NCI-H2171 treated with DMSO at 0.1 percent for 48 hours (cell line): ENCODE results near the gene SIRT5.

ENCODE experiments used
- DNase-seq: peaks from one replicate; lab custom pipeline; 2025; lab: John Stamatoyannopoulos, UW

SIRT5 gene

DNA sequence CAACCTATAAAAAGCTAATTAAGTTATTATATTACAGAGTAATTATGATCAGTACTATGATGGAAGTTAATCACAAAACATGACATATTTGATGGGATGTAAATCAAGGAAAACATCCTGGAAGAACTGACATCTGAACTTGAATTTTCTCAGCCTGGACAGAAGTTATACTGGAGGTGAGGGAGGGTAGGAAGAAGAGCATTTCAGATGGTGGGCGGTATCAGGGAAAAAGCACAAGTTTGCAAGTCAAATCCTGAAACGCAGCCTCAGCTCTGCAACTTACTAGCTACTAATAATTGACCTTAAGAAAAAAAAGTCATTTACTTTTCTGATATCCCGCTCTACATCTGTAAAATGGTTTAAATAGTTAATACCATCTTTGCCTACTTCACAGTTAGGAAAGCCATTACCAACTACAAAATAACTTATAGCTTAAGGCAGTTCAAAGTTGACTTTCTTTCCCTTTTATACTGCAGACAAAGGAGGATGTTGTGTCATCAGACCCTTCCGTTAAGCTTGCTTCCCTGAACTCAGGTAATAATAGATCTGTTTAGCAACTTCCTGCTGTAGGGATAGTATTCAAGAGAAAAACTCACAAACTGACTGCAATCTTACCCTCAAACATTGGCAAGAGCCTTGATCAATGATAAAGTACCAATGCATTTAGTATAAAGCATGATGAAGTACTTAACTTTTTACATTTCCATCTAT, 61.7 kb downstream of the SIRT5 start:
- DNase-seq, result no peak

DNA sequence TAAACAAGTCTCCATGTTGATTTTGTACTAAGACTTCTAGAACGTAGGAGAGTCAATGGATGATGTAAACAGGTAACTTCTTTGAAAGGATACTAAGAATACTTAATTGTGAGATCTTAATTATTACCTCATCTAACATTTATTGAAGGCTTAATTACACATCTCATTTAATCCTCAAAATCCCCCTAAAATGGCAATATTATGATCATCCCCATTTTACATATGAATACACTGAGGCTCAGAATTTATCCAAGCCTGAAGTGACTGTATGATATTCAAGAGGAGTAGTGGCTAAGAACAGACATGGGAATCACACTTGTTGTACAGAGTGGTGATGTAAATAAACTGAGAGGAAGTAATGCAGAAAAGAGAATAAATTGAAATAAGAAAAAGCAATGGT, 63.6 kb downstream of the SIRT5 start:
- no peak for DNase-seq

DNA sequence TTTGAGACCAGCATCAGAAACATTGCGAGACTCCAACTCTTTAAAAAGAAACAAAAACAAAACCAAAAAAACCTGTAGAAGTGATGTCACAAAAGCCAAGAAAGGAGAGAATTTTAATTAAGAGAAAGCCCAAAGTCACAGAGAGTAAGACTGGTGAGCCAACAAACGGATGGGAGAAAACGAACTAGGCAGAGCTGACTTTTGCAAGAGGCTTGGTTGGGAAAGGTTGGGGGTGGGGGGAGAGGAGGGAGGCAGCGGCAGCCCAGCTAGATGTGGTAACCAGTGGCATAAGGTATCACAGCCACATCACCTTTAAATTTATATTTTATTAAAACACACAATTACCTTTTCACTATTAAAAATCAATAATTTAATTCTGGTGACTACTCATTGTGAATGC, 64.2 kb downstream of the SIRT5 start:
- DNase-seq, result no peak

DNA sequence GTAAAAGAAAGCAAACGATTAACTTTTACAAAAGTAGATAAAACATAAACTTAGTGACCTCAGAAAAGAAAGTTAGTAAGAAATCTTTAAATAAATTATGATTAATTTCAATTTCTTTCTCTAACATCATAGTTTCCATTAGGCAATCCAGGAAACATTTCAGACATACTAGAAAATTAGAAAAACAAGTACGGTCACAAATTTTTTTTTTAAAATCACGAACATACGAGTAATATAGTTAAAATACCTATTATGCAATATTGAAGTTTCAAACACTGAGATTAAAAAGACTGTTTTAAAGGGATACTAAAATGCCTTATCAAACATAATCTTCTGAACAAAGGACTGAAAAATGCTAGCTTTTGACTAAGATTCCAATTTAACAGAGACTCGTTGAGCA, 66.9 kb downstream of the SIRT5 start:
- no peak for DNase-seq

DNA sequence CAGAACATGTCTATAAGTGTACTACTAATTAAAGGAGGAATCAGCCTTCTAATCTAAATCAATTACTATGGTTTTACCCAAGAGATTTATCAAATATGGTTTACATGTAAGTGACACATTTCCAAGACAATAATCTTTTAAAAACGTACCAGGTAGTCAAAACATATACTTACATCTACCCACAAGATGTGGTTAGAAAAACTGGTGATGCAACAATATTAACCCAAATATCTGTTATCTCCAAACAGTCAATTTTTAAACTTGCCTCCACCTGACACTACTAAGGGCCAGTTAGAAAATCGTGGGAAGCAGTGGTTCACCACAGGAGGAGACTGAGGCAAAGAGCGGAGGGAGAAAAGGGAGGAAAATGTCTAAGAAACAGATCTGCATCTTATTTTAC, 68.7 kb downstream of the SIRT5 start:
- DNase-seq, result no peak

DNA sequence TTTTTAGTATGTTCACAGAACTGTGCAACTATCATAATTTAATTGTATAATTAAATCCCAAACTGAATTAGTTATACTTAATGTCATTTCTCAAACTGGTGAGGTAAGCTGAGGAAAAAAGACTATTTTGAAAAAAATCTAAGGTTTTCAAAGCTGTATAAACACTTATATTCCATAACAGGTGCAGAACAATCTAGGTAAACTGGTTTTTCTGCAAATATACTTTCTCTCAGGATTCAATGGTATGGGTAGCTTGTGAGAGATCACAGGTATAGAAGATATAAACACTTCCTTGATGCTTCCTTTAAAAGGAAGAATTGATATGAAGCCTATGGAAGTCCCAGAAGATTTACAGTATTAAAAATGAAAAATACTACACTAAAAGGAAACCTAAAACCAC, 74.4 kb downstream of the SIRT5 start:
- DNase-seq, result no peak

DNA sequence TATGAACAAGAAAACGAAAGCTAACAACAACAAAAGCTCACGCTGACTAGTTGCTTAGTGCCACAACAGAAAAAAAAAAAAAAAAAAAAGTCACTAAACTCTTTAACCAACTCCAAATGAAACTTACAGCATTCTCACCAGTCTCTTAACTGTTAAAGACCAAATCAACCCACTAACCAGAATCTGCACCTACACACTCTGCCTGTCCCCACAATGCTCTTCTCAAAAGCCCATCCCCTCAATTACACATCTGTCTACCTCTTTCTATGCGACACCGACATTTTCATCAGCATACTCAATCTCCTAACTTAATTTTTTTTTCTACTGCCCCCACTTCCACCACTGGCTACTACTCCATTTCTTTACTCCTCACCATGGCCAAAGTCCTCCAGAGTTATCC, 75.0 kb downstream of the SIRT5 start:
- no peak for DNase-seq

DNA sequence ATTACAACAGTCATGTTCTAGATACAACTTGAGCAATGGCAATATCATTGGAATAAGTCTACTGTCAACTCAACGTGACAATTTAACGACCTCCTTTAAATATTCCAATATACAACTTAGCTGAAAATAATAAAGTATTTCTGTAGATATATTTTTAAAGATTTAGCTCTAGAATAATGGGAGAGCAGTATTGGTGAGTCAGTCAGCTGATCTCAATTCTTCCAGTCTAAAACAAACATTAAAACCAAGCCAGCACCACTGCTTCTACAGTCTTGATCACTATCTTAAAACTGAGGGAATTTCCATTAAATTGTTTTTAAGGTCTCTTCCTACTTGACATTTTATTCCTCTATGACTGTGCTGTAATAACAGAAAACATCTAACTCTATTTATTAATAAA, 78.9 kb downstream of the SIRT5 start:
- no peak for DNase-seq

DNA sequence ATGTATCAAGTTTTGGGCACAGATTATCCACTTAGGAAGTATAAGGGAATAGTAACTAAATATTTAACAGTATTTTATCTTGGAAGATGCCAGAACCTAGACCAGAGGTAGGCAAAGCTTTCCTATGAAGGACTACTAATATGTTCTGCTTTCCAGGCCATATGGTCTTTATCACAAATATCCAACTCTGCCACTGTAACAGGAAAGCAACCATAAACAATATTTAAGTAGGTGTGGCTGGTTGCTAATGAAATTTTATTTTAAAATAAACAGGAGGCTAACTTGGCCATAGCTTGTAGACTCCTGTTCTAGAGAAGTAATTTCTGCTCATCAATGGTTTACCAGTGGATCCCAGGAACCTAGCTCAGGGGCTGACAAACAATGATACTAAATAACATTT, 80.1 kb downstream of the SIRT5 start:
- DNase-seq, result no peak

DNA sequence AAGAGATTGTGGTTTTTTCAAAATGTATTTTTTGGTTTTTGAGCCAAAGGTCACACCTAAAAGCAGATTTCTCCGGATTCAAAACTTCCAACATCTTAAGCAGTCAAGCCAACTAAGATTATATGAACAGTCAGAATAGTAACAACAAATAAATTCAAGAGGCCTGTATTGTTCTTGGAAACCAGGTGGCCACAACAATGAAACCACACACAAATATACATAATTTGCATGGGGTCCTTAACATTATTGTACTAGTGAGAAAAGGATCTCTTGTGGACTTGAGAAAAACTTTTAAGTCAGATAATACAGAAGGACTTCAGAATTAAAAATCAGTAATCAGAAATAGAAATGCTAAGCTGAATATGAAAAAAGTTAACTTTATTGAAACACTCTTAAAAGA, 81.3 kb downstream of the SIRT5 start:
- DNase-seq, result no peak

DNA sequence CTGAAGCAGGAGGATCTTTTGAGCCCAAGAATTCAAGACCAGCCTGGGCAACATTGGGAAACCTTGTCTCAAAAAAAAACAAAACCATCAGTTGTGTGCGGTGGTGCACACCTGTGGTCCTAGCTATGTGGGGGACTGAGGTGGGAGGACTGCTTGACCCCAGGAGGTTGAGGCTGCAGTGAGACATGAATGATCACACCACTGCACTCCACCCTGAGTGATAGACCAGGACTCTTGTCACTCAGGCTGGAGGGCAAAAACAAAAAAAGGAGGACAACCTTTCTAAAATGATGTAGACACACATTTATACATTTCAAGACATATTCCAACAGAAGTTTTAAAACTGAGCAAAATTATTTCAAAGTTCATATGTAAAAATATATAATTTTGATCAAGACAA, 85.9 kb downstream of the SIRT5 start:
- no peak for DNase-seq

DNA sequence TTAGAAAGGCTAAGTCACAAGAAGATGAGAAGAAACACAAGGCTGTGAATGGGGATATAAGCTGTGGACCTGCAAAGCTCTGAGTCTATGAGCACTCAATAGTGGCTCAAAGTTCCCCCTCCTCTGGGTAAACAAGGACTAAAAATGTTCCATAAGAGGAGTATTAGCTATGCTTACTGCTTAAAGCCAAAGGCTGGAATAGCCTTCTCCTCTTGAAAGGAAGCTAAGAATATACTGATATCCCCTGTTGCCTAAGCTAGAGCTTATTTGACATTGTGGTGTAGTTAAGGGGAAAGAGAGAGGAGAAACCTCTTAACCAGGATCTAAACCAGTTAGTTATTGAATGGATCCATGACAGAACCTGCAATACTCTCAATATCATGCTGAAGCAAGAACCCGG, 86.5 kb downstream of the SIRT5 start:
- DNase-seq, result no peak

DNA sequence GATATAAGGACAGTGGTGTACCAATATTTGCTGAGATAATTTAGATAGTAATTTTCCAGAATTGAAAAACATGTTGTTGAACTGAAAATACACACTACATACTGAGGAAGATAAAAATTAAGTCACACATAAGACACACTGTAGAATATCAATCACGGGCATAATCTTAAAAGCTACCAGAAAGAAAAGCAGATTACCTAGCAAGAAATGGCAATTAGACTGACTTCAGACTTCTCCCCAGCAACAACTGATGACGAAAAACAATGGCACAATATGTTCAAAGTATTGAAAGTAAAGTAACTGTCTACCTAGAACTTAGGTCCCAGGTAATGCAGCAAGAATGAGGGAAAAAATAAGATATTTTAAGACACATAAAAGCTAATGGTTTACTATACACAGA, 87.2 kb downstream of the SIRT5 start:
- no peak for DNase-seq

DNA sequence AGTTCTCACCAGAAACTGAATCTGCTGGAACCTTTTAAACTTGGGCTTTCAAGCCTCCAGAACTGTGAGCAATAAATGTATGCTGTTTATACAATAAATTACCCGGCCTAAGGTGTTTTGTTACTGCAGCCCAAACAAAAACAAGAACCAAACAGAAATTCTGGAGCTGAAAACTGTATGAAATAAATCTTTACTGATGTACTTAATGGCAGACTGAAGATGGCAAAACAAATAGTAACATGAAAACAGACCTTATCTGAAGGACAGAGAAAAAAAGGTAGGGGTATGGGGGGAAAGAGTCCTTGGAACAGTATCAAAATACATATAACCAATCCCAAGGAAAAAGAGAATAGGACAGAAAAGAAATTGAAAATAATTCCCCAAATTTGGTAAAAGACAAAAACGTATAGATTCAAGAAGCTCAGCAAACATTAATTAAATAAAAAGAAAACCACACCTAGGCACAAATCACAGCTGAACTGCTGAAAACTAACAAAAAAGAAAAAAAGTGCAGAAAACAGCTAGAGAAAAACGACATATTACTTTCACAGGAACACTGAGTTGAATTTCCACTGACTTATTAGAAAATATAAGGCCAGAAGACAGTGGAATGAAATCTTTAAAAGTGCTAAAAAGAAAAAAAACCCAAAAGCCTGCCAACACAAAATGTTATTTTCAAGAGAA, 88.4 kb downstream of the SIRT5 start:
- no peak for DNase-seq

DNA sequence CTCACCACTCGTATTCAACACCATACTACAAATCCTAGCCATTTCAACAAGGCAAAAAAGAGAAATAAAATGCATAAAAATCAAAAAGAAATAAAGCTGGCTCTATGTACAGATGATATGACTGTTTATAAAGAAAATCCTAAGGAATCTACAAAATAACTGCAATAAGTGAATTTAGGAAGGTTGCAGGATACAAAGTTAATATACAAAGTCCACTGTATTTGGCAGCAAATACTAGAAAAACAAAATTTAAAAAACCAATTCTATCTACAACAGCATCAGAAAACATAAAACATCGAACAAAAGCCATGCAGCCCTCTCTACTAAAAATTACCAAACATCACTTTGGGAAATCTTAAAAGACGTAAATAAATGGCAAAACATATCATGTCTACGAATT, 89.6 kb downstream of the SIRT5 start:
- DNase-seq, result no peak
